HUES64 (cell line): ENCODE measurements around the gene CTDNEP1.

ENCODE experiments used
- H3K27ac ChIP-seq: 2 replicates; pipeline ENCODE4 v1.7.0; 2013; ENCODE audit warnings: low read depth, low read length, inconsistent platforms
- H3K27me3 ChIP-seq: 2 replicates; pipeline ENCODE4 v1.6.1; 2013; ENCODE audit warnings: mild to moderate bottlenecking, low read length; ENCODE audit not compliant: insufficient read depth
- H3K36me3 ChIP-seq: 2 replicates; pipeline ENCODE4 v1.6.1; 2013; ENCODE audit warnings: mild to moderate bottlenecking, low read length; ENCODE audit not compliant: insufficient read depth
- H3K4me1 ChIP-seq: 2 replicates; pipeline ENCODE4 v1.6.1; 2013; ENCODE audit warnings: mild to moderate bottlenecking, low read length, moderate library complexity; ENCODE audit not compliant: insufficient read depth
- H3K4me3 ChIP-seq: 2 replicates; pipeline ENCODE4 v1.5.1; 2013; ENCODE audit warnings: mild to moderate bottlenecking, low read length, moderate library complexity
- H3K9ac ChIP-seq: 2 replicates; pipeline ENCODE4 v1.6.1; 2013; ENCODE audit warnings: mild to moderate bottlenecking, low read depth, low read length
- H3K9me3 ChIP-seq: 2 replicates; pipeline ENCODE4 v1.6.1; 2013; ENCODE audit warnings: low read depth, low read length; ENCODE audit not compliant: insufficient read depth
- WGBS: fragments of 150-250, 120-280 bp; methylation state at CpG from one replicate; pipeline ENCODE4 v1.1.7; 2013; ENCODE audit warnings: missing lambda C conversion rate; 5-methylcytosine and 5-hydroxymethylcytosine counted together

The CTDNEP1 gene

GRCh38 chr17:7208027-7208571 is 43.4 kb downstream of the CTDNEP1 start:
- Histone ChIP-seq H3K27me3 (no peaks in the 10 kb centered on the region), H3K9ac (peak overlapping the region; percentile 53), H3K4me1 (peaks cover 31% of the 10 kb centered on the region), H3K4me3 (peak overlapping the region; percentile 54), H3K36me3 (peaks cover 10% of the 10 kb centered on the region), H3K27ac (peak overlapping the region; percentile 63), H3K9me3 (no peaks in the 10 kb centered on the region)
- WGBS, result 12% methylated on average over 21 of the region's 21 CpGs

- H3K4me1 ChIP-seq, result peaks cover 31% of the 10 kb centered on the region
- peaks cover 17% of the 10 kb centered on the region for H3K36me3 ChIP-seq
- whole genome bisulfite sequencing, result 78% methylated on average over 22 of the region's 24 CpGs
- no peaks in the 10 kb centered on the region for H3K9me3 ChIP-seq
- no peaks in the 10 kb centered on the region for H3K27me3 ChIP-seq
- no peak overlapping the region; the same call in 1 of the 2 replicates for H3K27ac ChIP-seq
- H3K9ac ChIP-seq, result no peak overlapping the region
- peak overlapping the region; percentile 54 for H3K4me3 ChIP-seq
These were observed 44.2 kb downstream of the CTDNEP1 start for GRCh38 chr17:7207120-7208001.

- Histone ChIP-seq H3K4me1 (peaks cover 22% of the 10 kb centered on the region), H3K27ac (peak overlapping the region; percentile 77; the same call in 1 of the 2 replicates), H3K9ac (no peak overlapping the region), H3K9me3 (no peaks in the 10 kb centered on the region), H3K27me3 (no peaks in the 10 kb centered on the region), H3K4me3 (peak overlapping the region; percentile 70), H3K36me3 (peaks cover 30% of the 10 kb centered on the region)
- whole genome bisulfite sequencing, result 49% methylated on average over 14 of the region's 15 CpGs
These were observed 46.0 kb downstream of the CTDNEP1 start for GRCh38 chr17:7205561-7205960.

DNA sequence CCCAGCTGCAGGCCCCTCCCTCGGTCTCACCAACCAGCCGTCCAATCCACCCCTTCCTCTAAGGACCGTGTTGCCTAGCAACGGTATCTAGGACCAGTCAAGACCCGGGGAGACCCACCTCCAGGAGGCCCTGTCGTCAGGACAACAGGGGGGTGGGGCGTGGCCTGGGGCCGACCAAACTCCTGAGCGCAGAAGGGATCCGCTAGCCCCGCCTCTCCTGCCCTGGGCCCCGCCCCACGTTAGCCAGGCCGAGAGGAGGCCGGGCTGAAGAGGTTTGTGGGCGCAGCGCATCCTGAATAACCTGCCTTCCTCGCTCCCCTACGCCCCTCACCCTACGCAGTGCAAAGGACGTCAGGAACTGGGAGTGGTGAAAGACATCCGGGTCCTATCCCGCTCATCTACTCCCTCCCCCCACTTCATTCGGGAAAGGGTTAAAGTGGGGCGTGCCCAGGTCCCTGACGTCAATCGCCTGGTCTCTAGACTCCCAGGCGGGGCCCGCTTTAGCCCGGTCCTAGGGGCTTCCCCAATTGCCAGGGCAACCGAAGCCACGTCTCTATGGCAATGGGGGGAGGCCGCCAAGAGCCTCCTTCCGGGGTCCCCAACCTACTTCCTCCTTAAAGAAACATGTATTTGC is 46.6 kb downstream of the CTDNEP1 start:
- H3K36me3 ChIP-seq, result peaks cover 34% of the 10 kb centered on the region
- H3K9ac ChIP-seq, result 0 out of 2 replicates have a peak overlapping the region, but pooled peaks have one; percentile 28
- under 1% methylated on average over 34 of the region's 34 CpGs for WGBS
- H3K27me3 ChIP-seq, result no peaks in the 10 kb centered on the region
- no peaks in the 10 kb centered on the region for H3K9me3 ChIP-seq
- H3K4me3 ChIP-seq, result peak overlapping the region; percentile 70
- peak overlapping the region; percentile 77; the same call in 1 of the 2 replicates for H3K27ac ChIP-seq
- peaks cover 19% of the 10 kb centered on the region; the same call in 1 of the 2 replicates for H3K4me1 ChIP-seq

GRCh38 chr17:7204336-7204735 is 47.2 kb downstream of the CTDNEP1 start:
- H3K4me3 ChIP-seq, result peak overlapping the region; percentile 70
- WGBS, result 90% methylated on average over 15 of the region's 15 CpGs
- peak overlapping the region; percentile 77; the same call in 1 of the 2 replicates for H3K27ac ChIP-seq
- H3K27me3 ChIP-seq, result no peaks in the 10 kb centered on the region
- no peaks in the 10 kb centered on the region for H3K9me3 ChIP-seq
- H3K4me1 ChIP-seq, result peaks cover 19% of the 10 kb centered on the region; the same call in 1 of the 2 replicates
- H3K36me3 ChIP-seq, result peaks cover 37% of the 10 kb centered on the region
- H3K9ac ChIP-seq, result no peak overlapping the region

- Histone ChIP-seq H3K4me1 (peaks cover 10% of the 10 kb centered on the region; the same call in 1 of the 2 replicates), H3K27me3 (no peaks in the 10 kb centered on the region), H3K36me3 (peaks cover 38% of the 10 kb centered on the region), H3K27ac (no peak overlapping the region), H3K9ac (no peak overlapping the region), H3K4me3 (no peak overlapping the region), H3K9me3 (no peaks in the 10 kb centered on the region)
- 94% methylated on average over 16 of the region's 16 CpGs for WGBS
These were observed 48.1 kb downstream of the CTDNEP1 start for GRCh38 chr17:7203391-7203790.

DNA sequence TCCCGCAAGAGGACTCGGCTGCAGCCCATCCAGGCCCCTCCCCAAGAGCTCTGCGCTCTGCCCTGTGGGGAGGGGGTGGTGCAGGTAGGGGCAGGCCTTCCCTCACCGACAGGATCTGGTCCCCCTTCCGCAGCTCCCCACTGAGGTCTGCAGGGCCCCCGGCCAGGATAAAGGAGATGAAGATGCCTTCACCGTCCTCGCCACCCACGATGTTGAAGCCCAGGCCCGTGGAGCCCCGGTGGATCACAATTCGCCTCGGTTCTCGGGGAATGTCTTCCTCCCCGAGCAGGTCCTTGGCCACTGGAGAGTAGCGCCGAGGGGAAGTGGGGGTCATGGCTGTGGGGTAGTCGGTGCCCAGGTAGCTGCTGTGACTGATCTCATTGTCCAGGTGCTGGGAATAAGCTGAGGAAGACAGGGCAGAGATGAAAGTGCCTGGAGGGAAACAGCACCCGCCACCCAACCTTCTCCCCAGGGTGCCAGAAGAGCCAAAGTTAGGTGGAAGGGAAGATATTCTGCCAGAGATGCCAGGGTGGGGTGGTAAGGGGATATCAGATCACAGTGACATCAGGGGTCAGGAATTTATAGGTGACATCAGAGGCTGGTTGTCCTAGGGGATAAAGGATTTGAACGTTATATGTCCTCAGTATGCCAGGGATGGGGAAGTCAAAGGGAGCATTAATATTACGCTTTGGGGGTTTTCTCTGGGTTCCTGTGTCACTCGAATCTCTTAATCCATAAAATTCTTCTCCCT is 54.7 kb downstream of the CTDNEP1 start:
- H3K9me3 ChIP-seq, result no peaks in the 10 kb centered on the region
- no peak overlapping the region for H3K9ac ChIP-seq
- no peaks in the 10 kb centered on the region for H3K4me1 ChIP-seq
- no peak overlapping the region for H3K4me3 ChIP-seq
- 94% methylated on average over 22 of the region's 22 CpGs for WGBS
- peaks cover 70% of the 10 kb centered on the region for H3K36me3 ChIP-seq
- no peak overlapping the region for H3K27ac ChIP-seq
- no peaks in the 10 kb centered on the region for H3K27me3 ChIP-seq

DNA sequence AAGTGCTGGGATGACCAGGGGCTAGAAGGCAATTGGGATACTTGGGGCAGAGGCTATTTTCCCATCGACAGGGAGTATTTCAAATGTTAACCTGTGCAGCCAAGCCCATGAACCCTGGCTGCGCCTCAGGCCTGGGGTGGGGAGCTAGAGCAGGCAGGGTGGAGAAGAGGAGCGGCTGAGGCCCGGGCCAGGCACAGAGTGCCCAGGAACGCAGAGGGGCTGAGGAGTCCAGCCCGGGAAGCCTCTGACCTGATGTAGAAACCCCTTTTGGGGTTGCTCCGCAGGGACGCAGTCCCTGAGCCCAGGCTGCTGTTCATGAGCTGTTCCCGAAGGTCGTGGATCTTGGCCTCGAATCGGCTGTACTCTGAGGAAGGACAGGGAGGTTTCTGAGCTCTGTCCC is 55.6 kb downstream of the CTDNEP1 start:
- Histone ChIP-seq H3K36me3 (peaks cover 69% of the 10 kb centered on the region), H3K9ac (no peak overlapping the region), H3K9me3 (no peaks in the 10 kb centered on the region), H3K4me3 (no peak overlapping the region), H3K27ac (no peak overlapping the region), H3K4me1 (no peaks in the 10 kb centered on the region), H3K27me3 (no peaks in the 10 kb centered on the region)
- 95% methylated on average over 12 of the region's 12 CpGs for WGBS
